GM08714 (cell line): ENCODE data around the gene ARHGEF3.
A peak's percentile ranks its signal among the peaks of the same experiment; 100 is the strongest.

ENCODE experiments used
- H3K4me3 ChIP-seq: fragments of 200-500 bp; sonication (Bioruptor generic); 2 replicates; pipeline ENCODE4 v1.5.1; 2014; ENCODE audit warnings: mild to moderate bottlenecking, low read length, inconsistent platforms
- ZNF274 ChIP-seq: IDR thresholded peaks from 2 replicates; pipeline ENCODE4 v1.6.1; 2012; ENCODE audit warnings: mild to moderate bottlenecking, low read depth, low read length

Gene ARHGEF3

GRCh38 chr3:56830884-56831283 lies 29.1 kb upstream of the ARHGEF3 start:
- TF ChIP-seq ZNF274 = no peak
- no peak overlapping the region for H3K4me3 ChIP-seq

GRCh38 chr3:56829533-56829932 lies 27.8 kb upstream of the ARHGEF3 start:
- TF ChIP-seq ZNF274 = no peak
- H3K4me3 ChIP-seq = no peak overlapping the region

- TF ChIP-seq ZNF274 = no peak
- no peak overlapping the region for H3K4me3 ChIP-seq
Measured at GRCh38 chr3:56826831-56827722, 25.3 kb upstream of the ARHGEF3 start.

GRCh38 chr3:56825567-56826438 lies 24.1 kb upstream of the ARHGEF3 start:
- TF ChIP-seq ZNF274 = no peak
- no peak overlapping the region for H3K4me3 ChIP-seq

GRCh38 chr3:56823984-56824703 lies 22.4 kb upstream of the ARHGEF3 start:
- H3K4me3 ChIP-seq = peak overlapping the region; percentile 11; the same call in 1 of the 2 replicates
- no peak for TF ChIP-seq ZNF274

GRCh38 chr3:56823421-56823926 lies 21.7 kb upstream of the ARHGEF3 start:
- H3K4me3 ChIP-seq = no peak overlapping the region; the same call in 1 of the 2 replicates
- no peak for TF ChIP-seq ZNF274

- TF ChIP-seq ZNF274 = no peak
- H3K4me3 ChIP-seq = no peak overlapping the region
Measured at GRCh38 chr3:56822501-56822900, 20.8 kb upstream of the ARHGEF3 start.

- TF ChIP-seq ZNF274 = no peak
- no peak overlapping the region for H3K4me3 ChIP-seq
Measured at GRCh38 chr3:56819016-56819809, 17.5 kb upstream of the ARHGEF3 start.

GRCh38 chr3:56818156-56818985 lies 16.6 kb upstream of the ARHGEF3 start:
- H3K4me3 ChIP-seq = no peak overlapping the region
- no peak for TF ChIP-seq ZNF274

GRCh38 chr3:56817646-56818045 lies 15.9 kb upstream of the ARHGEF3 start:
- TF ChIP-seq ZNF274 = no peak
- no peak overlapping the region for H3K4me3 ChIP-seq

GRCh38 chr3:56816061-56816460 lies 14.3 kb upstream of the ARHGEF3 start:
- TF ChIP-seq ZNF274 = no peak
- H3K4me3 ChIP-seq = no peak overlapping the region

- no peak for TF ChIP-seq ZNF274
- H3K4me3 ChIP-seq = no peak overlapping the region
Measured at GRCh38 chr3:56815589-56815988, 13.8 kb upstream of the ARHGEF3 start.
